Choroid plexus epithelial cell (primary cell): ENCODE measurements around the gene ADAM19.
A peak's percentile ranks its signal among the peaks of the same experiment; 100 is the strongest.

Source experiments
- DNase-seq: peaks from one replicate; pipeline ENCODE4 v3.0.0-alpha.2; 2010; ENCODE audit warnings: low read depth
- H3K4me3 ChIP-seq: 2 replicates; pipeline ENCODE4 v1.5.1; 2011; ENCODE audit warnings: low read depth, mild to moderate bottlenecking, control low read depth, low read length, moderate library complexity
- TF ChIP-seq, protein P1 (sequence below): conservative IDR thresholded peaks from 2 replicates; pipeline ENCODE4 v1.5.1; 2011; ENCODE audit warnings: low read depth, mild to moderate bottlenecking, control low read depth, inconsistent platforms, low read length, moderate library complexity

ADAM19 gene

DNA sequence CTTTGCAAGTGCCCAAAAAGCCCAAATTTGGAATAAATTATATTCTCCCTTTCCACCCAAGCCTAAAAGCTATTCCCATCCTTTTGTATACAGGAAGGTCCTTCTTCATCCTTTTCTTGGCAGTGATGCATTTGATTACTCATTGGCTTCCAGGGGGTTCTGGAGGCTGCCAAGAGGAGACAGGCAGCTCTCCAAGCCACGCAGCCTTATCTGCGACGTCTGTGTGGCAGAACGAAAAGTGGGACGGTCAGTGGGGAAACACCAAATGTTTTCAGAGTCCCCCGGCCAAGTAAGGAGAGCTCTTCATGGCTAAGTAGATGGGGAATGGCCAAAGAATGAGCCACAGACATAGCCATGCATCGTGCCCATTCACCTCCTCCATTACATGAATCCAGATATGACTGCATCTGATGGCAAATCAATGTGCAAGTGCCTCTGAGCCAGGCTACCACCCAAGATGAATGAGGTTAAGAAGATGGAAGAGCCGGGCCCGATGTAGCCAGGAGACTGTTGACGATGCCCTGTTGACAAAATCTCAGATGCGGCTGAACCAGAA is 12.1 kb downstream of the ADAM19 start:
- TF ChIP-seq, protein P1, sequence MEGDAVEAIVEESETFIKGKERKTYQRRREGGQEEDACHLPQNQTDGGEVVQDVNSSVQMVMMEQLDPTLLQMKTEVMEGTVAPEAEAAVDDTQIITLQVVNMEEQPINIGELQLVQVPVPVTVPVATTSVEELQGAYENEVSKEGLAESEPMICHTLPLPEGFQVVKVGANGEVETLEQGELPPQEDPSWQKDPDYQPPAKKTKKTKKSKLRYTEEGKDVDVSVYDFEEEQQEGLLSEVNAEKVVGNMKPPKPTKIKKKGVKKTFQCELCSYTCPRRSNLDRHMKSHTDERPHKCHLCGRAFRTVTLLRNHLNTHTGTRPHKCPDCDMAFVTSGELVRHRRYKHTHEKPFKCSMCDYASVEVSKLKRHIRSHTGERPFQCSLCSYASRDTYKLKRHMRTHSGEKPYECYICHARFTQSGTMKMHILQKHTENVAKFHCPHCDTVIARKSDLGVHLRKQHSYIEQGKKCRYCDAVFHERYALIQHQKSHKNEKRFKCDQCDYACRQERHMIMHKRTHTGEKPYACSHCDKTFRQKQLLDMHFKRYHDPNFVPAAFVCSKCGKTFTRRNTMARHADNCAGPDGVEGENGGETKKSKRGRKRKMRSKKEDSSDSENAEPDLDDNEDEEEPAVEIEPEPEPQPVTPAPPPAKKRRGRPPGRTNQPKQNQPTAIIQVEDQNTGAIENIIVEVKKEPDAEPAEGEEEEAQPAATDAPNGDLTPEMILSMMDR, result no peak
- DNase-seq, result peak; percentile 79
- H3K4me3 ChIP-seq, result no peak overlapping the region

DNA sequence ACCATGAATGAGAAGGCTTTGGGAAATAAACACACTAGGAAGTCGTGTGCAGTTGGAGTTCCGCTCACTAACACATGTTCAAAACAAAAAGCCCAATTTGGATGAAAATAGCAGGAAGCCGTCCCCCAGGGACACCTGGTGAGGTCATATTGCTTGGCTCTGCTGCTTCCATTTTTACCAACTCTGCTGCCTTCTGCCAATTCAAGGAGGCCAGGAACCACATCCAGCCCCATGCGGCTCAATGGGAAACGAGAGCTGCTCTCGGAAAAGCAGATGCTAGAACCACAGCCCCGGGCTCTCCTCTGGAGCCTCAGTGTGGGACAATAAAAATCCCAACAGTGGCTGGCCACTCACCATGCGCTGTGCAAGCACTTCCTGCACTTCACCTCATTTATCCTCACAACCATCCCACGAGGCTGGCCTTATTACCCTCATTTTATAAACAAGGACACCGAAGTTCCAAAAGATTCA is 13.4 kb downstream of the ADAM19 start:
- no peak for DNase-seq
- H3K4me3 ChIP-seq, result no peak overlapping the region

GRCh38 chr5:157561110-157561509 is 14.5 kb downstream of the ADAM19 start:
- no peak for DNase-seq
- TF ChIP-seq, protein P1, result no peak
- H3K4me3 ChIP-seq, result no peak overlapping the region

More for the DNA sequence above, 13.4 kb downstream of the ADAM19 start:
- TF ChIP-seq, protein P1, result no peak

DNA sequence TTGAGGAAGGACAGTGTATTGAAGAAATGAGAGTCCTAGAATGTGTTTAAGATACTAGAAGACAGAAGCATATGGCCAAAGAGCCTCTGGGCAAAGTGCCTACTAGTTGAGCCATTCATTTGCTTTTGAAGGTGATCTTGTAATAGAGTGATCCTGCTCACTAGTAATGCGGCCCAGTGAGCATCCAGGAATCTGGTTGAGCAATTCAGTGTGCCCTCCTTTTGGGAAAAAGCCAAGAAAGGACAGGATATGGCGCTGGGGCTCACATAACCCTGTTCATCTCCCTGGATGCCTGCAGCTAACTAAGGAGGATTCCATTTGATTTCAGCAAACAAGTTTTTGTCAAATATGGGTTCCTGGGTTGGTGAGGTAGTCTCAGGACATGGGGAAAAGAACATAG is 16.3 kb downstream of the ADAM19 start:
- H3K4me3 ChIP-seq, result no peak overlapping the region
- TF ChIP-seq, protein P1, result no peak
- peak; percentile 63 for DNase-seq

GRCh38 chr5:157558681-157559080 is 16.9 kb downstream of the ADAM19 start:
- no peak overlapping the region for H3K4me3 ChIP-seq
- no peak for DNase-seq

DNA sequence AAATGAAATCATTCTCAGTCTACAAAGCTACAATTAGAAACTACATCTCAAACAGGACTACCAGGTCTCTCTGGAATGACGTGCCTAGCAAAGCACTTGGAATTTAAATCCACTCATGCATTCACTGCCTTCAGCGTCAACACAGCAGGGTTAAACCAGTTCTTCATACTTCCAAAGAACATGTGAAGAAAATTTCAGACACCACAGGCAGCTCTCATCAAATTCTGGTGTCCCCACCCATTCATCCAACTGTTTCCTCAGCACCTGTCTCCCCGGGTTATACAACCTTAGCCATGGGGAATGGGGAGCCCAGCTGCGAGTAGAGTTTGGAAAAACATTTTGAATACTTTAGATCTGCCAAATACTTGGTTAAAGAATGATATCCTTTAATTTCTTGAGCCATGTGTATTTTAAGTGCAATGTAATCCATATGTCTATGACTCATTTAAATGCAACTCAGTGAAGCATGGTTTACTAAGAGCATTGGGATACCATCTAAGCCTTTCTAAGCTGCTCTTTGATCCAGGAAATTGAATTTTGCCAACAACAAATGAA is 17.5 kb downstream of the ADAM19 start:
- H3K4me3 ChIP-seq, result no peak overlapping the region

More at GRCh38 chr5:157558681-157559080, 16.9 kb downstream of the ADAM19 start:
- TF ChIP-seq, protein P1, result no peak

More for the DNA sequence above, 17.5 kb downstream of the ADAM19 start:
- TF ChIP-seq, protein P1, result no peak
- DNase-seq, result peak; percentile 78
